Measurements from ENCODE around the gene FOXI3.
"Not testable (repeated sequence)": the region's sequence is repeated elsewhere in the genome, so short reads cannot be mapped to it uniquely, and the experiment has no call there.

Gene FOXI3

GRCh38 chr2:88437010-88437409, 15.5 kb downstream of the FOXI3 start:
- DNase-seq, result no peak

GRCh38 chr2:88429929-88430328, 22.6 kb downstream of the FOXI3 start:
- no peak for DNase-seq

- DNase-seq, result no peak
These were observed 28.8 kb downstream of the FOXI3 start for GRCh38 chr2:88423733-88424132.

GRCh38 chr2:88419051-88419450, 33.4 kb downstream of the FOXI3 start:
- DNase-seq, result not testable (repeated sequence)

- DNase-seq, result no peak
These were observed 36.4 kb downstream of the FOXI3 start for GRCh38 chr2:88416016-88416663.

- not testable (repeated sequence) for DNase-seq
These were observed 43.6 kb downstream of the FOXI3 start for GRCh38 chr2:88408870-88409269.

DNA sequence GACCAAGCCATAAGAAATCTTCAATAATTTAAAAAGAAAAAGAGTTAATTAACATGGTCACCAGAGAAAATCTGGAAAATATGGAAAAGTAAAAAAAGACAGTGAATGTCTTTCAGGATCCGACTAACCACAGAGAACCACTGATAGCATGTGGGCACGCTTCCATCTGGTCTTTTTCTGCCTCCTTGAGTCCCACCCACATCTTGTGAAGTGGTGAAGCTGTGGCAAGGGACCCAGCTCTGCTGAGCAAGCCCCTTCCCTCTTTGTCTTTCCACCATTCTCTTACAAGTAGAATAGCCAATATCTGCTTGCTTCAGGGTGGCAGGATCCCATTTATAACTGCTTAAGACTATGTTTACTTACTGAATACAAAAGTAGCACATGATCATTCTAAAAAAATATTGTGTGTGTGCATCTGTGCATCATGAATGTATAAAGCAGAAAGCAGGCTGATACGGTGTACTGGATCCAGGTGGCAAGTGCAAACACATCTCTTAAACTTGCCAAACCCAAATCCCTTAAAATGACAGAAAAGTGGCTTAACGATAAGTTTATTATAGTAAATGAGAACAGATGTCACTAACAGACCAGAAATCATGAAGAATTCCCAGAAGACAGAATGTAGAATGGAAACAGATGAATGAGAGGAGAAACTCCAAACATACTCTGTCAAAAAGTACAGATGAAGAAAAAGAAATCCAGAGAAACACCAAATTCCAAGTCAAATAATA, 52.3 kb downstream of the FOXI3 start:
- DNase-seq, result no peak

DNA sequence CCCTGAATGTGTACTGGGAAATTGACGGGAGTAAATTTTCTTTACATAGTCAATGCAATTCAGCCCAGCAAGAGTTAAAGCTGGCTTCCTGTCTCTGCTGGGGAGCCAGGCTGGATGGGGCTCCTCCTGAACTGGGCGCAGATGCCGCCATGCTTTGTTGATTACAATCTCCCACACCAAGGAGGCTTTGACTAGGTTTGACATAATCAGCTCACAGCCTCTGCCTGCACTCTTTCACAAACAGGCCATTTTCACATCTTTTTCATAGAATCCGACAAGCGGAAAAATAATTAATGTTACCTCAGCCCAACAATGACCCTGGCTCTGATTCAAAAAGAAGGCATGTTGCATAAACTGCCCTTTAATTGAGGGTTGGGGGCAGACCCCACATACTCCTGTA, 54.3 kb downstream of the FOXI3 start:
- DNase-seq, result no peak
